ENCODE measurements around the gene EPHB3.

The EPHB3 gene

GRCh38 chr3:184566441-184567414, 5.1 kb downstream of the EPHB3 start:
- no peak for TF ChIP-seq EP300 (IDR thresholded peaks at IDR 0.05; ENCODE audit: borderline replicate concordance)
- no peak for TF ChIP-seq REST (IDR thresholded peaks at IDR 0.05; ENCODE audit: low read depth)
- no peak for TF ChIP-seq CEBPB (IDR thresholded peaks at IDR 0.05)
- TF ChIP-seq, protein P1, sequence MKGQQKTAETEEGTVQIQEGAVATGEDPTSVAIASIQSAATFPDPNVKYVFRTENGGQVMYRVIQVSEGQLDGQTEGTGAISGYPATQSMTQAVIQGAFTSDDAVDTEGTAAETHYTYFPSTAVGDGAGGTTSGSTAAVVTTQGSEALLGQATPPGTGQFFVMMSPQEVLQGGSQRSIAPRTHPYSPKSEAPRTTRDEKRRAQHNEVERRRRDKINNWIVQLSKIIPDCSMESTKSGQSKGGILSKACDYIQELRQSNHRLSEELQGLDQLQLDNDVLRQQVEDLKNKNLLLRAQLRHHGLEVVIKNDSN (IDR thresholded peaks at IDR 0.05): no peak
- 0 out of 2 replicates have a peak, but pooled peaks have one; percentile 28 for TF ChIP-seq MAX (IDR thresholded peaks at IDR 0.05)
- TF ChIP-seq EGR1 (IDR thresholded peaks at IDR 0.05): no peak
- no peak for TF ChIP-seq RAD21 (IDR thresholded peaks at IDR 0.05; ENCODE audit: low read depth)
- no peak for TF ChIP-seq TCF12 (IDR thresholded peaks at IDR 0.05; ENCODE audit: low read depth)

DNA sequence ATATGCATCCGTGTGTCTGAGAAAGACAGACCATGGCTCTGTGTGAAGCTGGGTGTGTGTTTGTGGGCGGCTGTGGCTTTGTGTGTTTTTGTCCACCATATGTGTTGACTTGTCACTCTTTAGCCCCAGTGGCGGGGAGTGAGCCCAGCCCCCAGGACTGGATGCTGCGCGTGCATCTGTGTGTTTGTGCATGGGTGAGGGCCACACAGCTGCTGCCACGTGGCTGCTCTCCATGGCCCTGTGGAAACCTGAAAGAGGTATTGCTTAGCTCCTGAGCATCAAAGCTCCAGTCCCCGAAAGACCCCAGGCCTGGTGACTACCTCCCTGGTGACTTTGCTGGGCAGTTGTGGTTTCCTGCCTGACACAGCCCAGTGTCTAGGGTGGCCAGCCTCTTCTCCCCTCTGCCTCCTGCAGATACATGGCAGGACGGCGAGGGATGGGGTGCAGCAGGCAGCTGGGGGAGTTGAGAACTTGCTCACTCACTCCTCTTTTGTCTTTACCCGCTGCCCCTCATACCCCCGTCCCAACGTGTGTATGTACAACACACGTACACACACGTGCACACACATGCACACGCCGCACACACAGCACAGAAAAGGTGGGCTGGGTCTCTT, 6.5 kb downstream of the EPHB3 start:
- TF ChIP-seq, protein P1 (IDR thresholded peaks at IDR 0.05): no peak
- TF ChIP-seq FOXM1 (IDR thresholded peaks at IDR 0.05; ENCODE audit: borderline replicate concordance, low read depth) (no peak), NFIC (IDR thresholded peaks at IDR 0.05) (no peak), RAD21 (IDR thresholded peaks at IDR 0.05; ENCODE audit: low read depth) (no peak), CEBPB (IDR thresholded peaks at IDR 0.05) (no peak)

DNA sequence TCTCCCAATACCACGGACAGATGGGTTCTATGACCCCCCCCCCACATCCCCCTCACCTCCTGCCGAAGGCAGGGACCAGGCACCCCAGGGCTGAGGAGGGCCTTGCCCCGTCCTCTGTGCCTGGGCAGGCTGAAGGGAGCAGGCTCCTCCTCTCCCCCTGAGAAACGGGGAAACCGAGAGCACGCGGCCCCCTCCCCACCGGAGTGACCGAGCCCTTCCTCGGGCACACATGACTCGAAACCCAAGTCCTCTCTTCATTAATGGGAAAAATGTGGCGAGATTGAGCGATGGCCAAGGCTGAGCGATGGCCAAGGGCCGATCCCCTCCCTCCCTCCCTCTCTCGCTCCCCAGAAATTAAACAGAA, 7.0 kb downstream of the EPHB3 start:
- no peak for TF ChIP-seq FOXM1 (IDR thresholded peaks at IDR 0.05; ENCODE audit: borderline replicate concordance, low read depth)
- TF ChIP-seq TEAD4 (IDR thresholded peaks at IDR 0.05): no peak
- TF ChIP-seq NFIC (IDR thresholded peaks at IDR 0.05): no peak
- TF ChIP-seq ZBTB7A (IDR thresholded peaks at IDR 0.05; ENCODE audit: low read depth): peak; percentile 63; the same call in 1 of the 2 replicates

DNA sequence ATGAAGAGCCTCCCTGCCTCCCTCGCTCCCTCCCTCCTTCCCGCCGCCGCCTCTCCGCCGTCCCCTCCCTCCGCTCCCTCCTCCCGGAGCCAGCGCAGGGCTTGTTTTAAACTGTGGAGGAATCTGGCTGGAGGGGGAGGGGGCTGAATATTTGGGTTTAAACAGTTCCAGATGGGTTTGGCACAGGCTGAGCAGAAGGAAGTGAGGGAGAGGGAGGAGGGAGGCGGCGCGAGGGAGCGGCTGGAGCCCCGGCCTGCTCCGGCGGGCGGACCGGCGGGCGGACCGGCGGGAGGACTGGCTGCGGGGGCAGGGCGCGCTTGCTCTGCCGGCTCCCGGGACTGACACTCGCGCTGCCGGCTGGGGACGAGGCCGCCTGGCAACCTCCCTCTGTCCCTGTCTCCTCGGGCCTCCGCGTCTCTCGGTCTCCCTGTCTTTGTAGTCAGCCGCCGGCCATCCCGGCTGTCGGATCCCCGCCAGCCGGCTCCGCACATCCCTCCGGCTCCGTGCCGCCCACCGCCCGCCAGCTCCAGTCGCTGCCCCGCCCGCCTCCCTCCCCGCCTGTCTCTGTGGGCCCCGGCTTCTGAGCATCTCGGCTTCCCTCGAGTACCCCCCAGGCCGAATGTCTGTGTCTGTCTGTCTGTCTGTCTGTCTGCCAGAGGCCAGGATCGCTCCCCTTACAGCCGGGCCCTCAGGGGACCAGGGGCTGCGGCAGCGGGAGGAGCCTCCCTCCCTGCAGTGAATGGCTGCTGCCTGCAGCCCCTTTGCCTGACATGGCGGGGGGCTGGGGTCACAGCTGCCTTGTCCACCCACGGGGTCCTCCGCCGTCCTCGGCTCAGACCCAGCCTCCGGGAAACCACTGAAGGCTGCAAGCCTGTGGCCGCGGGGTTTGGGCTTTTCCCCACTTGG, 7.6 kb downstream of the EPHB3 start:
- TF ChIP-seq CEBPB (IDR thresholded peaks at IDR 0.05) (no peak), MAX (IDR thresholded peaks at IDR 0.05) (peak; percentile 62), REST (IDR thresholded peaks at IDR 0.05; ENCODE audit: low read depth) (no peak), EGR1 (IDR thresholded peaks at IDR 0.05) (peak; percentile 56; the same call in 1 of the 2 replicates), TEAD4 (IDR thresholded peaks at IDR 0.05) (peak; percentile 22; the same call in 1 of the 2 replicates), EP300 (IDR thresholded peaks at IDR 0.05; ENCODE audit: borderline replicate concordance) (peak; percentile 33; the same call in 1 of the 2 replicates), FOXM1 (IDR thresholded peaks at IDR 0.05; ENCODE audit: borderline replicate concordance, low read depth) (no peak), RAD21 (IDR thresholded peaks at IDR 0.05; ENCODE audit: low read depth) (peak; percentile 8; the same call in 1 of the 2 replicates), NFIC (IDR thresholded peaks at IDR 0.05) (peak; percentile 58), CREB1 (IDR thresholded peaks at IDR 0.05; ENCODE audit: low read depth) (no peak), ZBTB7A (IDR thresholded peaks at IDR 0.05; ENCODE audit: low read depth) (peak; percentile 66), TAF1 (IDR thresholded peaks at IDR 0.05; ENCODE audit: low read depth) (no peak; the same call in 1 of the 2 replicates), YY1 (IDR thresholded peaks at IDR 0.05; ENCODE audit: low read depth) (no peak), TCF12 (IDR thresholded peaks at IDR 0.05; ENCODE audit: low read depth) (peak; percentile 63)
- TF ChIP-seq, protein P1 (IDR thresholded peaks at IDR 0.05): peak; percentile 15; the same call in 1 of the 2 replicates
